H9 (cell line): Measurements from ENCODE around the gene HILPDA. TPM values are rescaled to one million over a fixed set of nuclear protein-coding genes. Genes with fewer than 3 reads are reported as not detected.

Source experiments
- DNase-seq: peaks from one replicate; pipeline ENCODE4 v3.0.0-alpha.2; 2017
- H2AFZ ChIP-seq: one replicate; pipeline ENCODE4 v1.6.1; 2013; ENCODE audit warnings: mild to moderate bottlenecking, low read length, control low read depth, moderate library complexity
- H2AK5ac ChIP-seq: 2 replicates; pipeline ENCODE4 v1.6.1; 2013; ENCODE audit warnings: low read length, control low read depth, mixed read lengths; ENCODE audit not compliant: insufficient read length
- H2BK120ac ChIP-seq: one replicate; pipeline ENCODE4 v1.6.1; 2013; ENCODE audit warnings: low read depth, mild to moderate bottlenecking, low read length, control low read depth, inconsistent platforms; ENCODE audit not compliant: poor library complexity, severe bottlenecking
- H2BK12ac ChIP-seq: 2 replicates; pipeline ENCODE4 v1.6.1; 2013; ENCODE audit warnings: low read length, control low read depth, mixed read lengths, low read depth; ENCODE audit not compliant: insufficient read length
- H2BK15ac ChIP-seq: 2 replicates; pipeline ENCODE4 v1.6.1; 2013; ENCODE audit warnings: low read depth, low read length, control low read depth
- H2BK20ac ChIP-seq: one replicate; pipeline ENCODE4 v1.6.1; 2013; ENCODE audit warnings: low read depth, mild to moderate bottlenecking, low read length, control low read depth, inconsistent platforms; ENCODE audit not compliant: poor library complexity, severe bottlenecking
- H2BK5ac ChIP-seq: 2 replicates; pipeline ENCODE4 v1.6.1; 2013; ENCODE audit warnings: low read length, control low read depth, mixed read lengths; ENCODE audit not compliant: insufficient read length
- H3K14ac ChIP-seq: 2 replicates; pipeline ENCODE4 v1.6.1; 2013; ENCODE audit warnings: low read length, control low read depth; ENCODE audit not compliant: insufficient read depth
- H3K18ac ChIP-seq: 2 replicates; pipeline ENCODE4 v1.6.1; 2013; ENCODE audit warnings: low read depth, mild to moderate bottlenecking, mixed read lengths, low read length, control low read depth; ENCODE audit not compliant: insufficient read length
- H3K23ac ChIP-seq: 2 replicates; pipeline ENCODE4 v1.6.1; 2013; ENCODE audit warnings: low read length, control low read depth, mixed read lengths, low read depth; ENCODE audit not compliant: insufficient read length
- H3K23me2 ChIP-seq: 2 replicates; pipeline ENCODE4 v1.6.1; 2013; ENCODE audit warnings: low read depth, mild to moderate bottlenecking, mixed read lengths, low read length, control low read depth; ENCODE audit not compliant: insufficient read length, poor library complexity, severe bottlenecking
- H3K27ac ChIP-seq: 2 replicates; pipeline ENCODE4 v1.5.1; 2013; ENCODE audit warnings: low read length, control low read depth, mixed read lengths, low read depth; ENCODE audit not compliant: insufficient read length
- H3K27me3 ChIP-seq: 2 replicates; pipeline ENCODE4 v1.6.1; 2013; ENCODE audit warnings: low read length, control low read depth, inconsistent platforms; ENCODE audit not compliant: insufficient read depth
- H3K4ac ChIP-seq: 2 replicates; pipeline ENCODE4 v1.6.1; 2013; ENCODE audit warnings: low read depth, mild to moderate bottlenecking, control low read depth, inconsistent platforms, low read length, moderate library complexity
- H3K4me1 ChIP-seq: 2 replicates; pipeline ENCODE4 v1.6.1; 2013; ENCODE audit warnings: low read length, control low read depth, inconsistent platforms; ENCODE audit not compliant: insufficient read depth
- H3K4me2 ChIP-seq: 2 replicates; pipeline ENCODE4 v1.6.1; 2013; ENCODE audit warnings: low read length, control low read depth, mixed read lengths; ENCODE audit not compliant: insufficient read length, insufficient read depth
- H3K56ac ChIP-seq: 2 replicates; pipeline ENCODE4 v1.6.1; 2013; ENCODE audit warnings: low read depth, mild to moderate bottlenecking, mixed read lengths, low read length, control low read depth; ENCODE audit not compliant: insufficient read length
- H3K79me1 ChIP-seq: 2 replicates; pipeline ENCODE4 v1.6.1; 2013; ENCODE audit warnings: low read depth, mild to moderate bottlenecking, moderate library complexity, low read length, control low read depth, inconsistent platforms; ENCODE audit not compliant: insufficient read depth, poor library complexity, severe bottlenecking
- H3K79me2 ChIP-seq: 2 replicates; pipeline ENCODE4 v1.6.1; 2013; ENCODE audit warnings: low read length, control low read depth, inconsistent platforms; ENCODE audit not compliant: insufficient read depth
- H3K9ac ChIP-seq: 2 replicates; pipeline ENCODE4 v1.6.1; 2013; ENCODE audit warnings: low read length, control low read depth, mixed read lengths; ENCODE audit not compliant: insufficient read length; ENCODE audit errors: extremely low read depth
- H3K9me3 ChIP-seq: one replicate; pipeline ENCODE4 v1.6.1; 2013; ENCODE audit warnings: low read depth, low read length, inconsistent platforms; ENCODE audit not compliant: control insufficient read depth
- H3T11ph ChIP-seq: one replicate; pipeline ENCODE4 v1.6.1; 2013; ENCODE audit warnings: mild to moderate bottlenecking, low read length, control low read depth, inconsistent platforms
- H4K20me1 ChIP-seq: one replicate; pipeline ENCODE4 v1.6.1; 2013; ENCODE audit not compliant: control insufficient read depth, insufficient read length, insufficient read depth
- H4K5ac ChIP-seq: 2 replicates; pipeline ENCODE4 v1.6.1; 2013; ENCODE audit warnings: low read depth, mild to moderate bottlenecking, mixed read lengths, low read length, control low read depth; ENCODE audit not compliant: insufficient read length
- H4K8ac ChIP-seq: replicated peaks from 2 replicates; pipeline ENCODE4 v1.6.1; 2013; ENCODE audit warnings: low read length, control low read depth, mixed read lengths, low read depth; ENCODE audit not compliant: insufficient read length
- H4K91ac ChIP-seq: 2 replicates; pipeline ENCODE4 v1.6.1; 2013; ENCODE audit warnings: low read depth, mild to moderate bottlenecking, moderate library complexity, mixed read lengths, low read length, control low read depth; ENCODE audit not compliant: insufficient read length
- H3K27ac Mint-ChIP-seq, 3 experiments: 2 replicates in 2 of 3; 3 replicates in 1 of 3; pipeline ENCODE4 v1.8.0; 2020 to 2021; ENCODE audit warnings: mixed read lengths in 3 of 3, mild to moderate bottlenecking in 1 of 3, moderate library complexity in 1 of 3
- H3K27me3 Mint-ChIP-seq: 2 replicates; pipeline ENCODE4 v1.8.0; 2021; ENCODE audit warnings: low read depth, mild to moderate bottlenecking, moderate library complexity, mixed read lengths
- H3K36me3 Mint-ChIP-seq, 3 experiments: 2 replicates in 2 of 3; 3 replicates in 1 of 3; pipeline ENCODE4 v1.8.0; 2020 to 2021; ENCODE audit warnings: low read depth in 3 of 3, mixed read lengths in 3 of 3; ENCODE audit not compliant: insufficient read depth in 1 of 3
- H3K4me1 Mint-ChIP-seq, 2 experiments: 2 replicates each; pipeline ENCODE4 v1.8.0; 2020; ENCODE audit warnings: mixed read lengths in 2 of 2
- H3K4me3 Mint-ChIP-seq, 2 experiments: 2 replicates in 1 of 2; 3 replicates in 1 of 2; pipeline ENCODE4 v1.8.0; 2020 to 2021; ENCODE audit warnings: mild to moderate bottlenecking in 2 of 2, mixed read lengths in 2 of 2, moderate library complexity in 1 of 2
- H3K9me3 Mint-ChIP-seq, 2 experiments: 2 replicates in 1 of 2; 3 replicates in 1 of 2; pipeline ENCODE4 v1.8.0; 2020; ENCODE audit warnings: mild to moderate bottlenecking in 2 of 2, mixed read lengths in 2 of 2, moderate library complexity in 1 of 2
- CTCF ChIP-seq: fragments of 200-600 bp; sonication (generic); conservative IDR thresholded peaks from 3 replicates; pipeline ENCODE4 v1.8.0; 2021; ENCODE audit warnings: antibody characterized with exemption, mild to moderate bottlenecking
- WGBS: extraction: QIAGEN DNeasy Blood & Tissue Kit; methylation state at CpG from one replicate; pipeline ENCODE4 v1.1.7; 2013; ENCODE audit warnings: missing lambda C conversion rate, low lambda C conversion rate, mixed read lengths; ENCODE audit not compliant: insufficient read length; ENCODE audit errors: extremely low coverage; 5-methylcytosine and 5-hydroxymethylcytosine counted together
- total RNA-seq: library from RNA; stranded (reverse); gene quantifications from 2 replicates; pipeline ENCODE4 v1.2.1, GENCODE V29; 2021

The HILPDA gene
- total RNA-seq, 1 experiment from 2014 or later: 23.3 TPM

- Histone ChIP-seq H3K56ac (no peak overlapping the region), H2AK5ac (no peak overlapping the region), H3K27ac (no peak overlapping the region), H2BK15ac (no peak overlapping the region), H2AFZ (no peak overlapping the region), H3K4me2 (no peak overlapping the region), H3K79me1 (no peaks in the 10 kb centered on the region), H3K23me2 (no peaks in the 10 kb centered on the region), H3K9me3 (no peaks in the 10 kb centered on the region), H4K5ac (no peak overlapping the region), H3K79me2 (no peaks in the 10 kb centered on the region), H3K14ac (no peak overlapping the region), H3K9ac (no peak overlapping the region), H2BK12ac (no peak overlapping the region), H4K8ac (no peak overlapping the region), H3K18ac (no peak overlapping the region), H4K20me1 (no peaks in the 10 kb centered on the region), H3K23ac (no peak overlapping the region), H2BK20ac (no peak overlapping the region), H3K4me1 (no peaks in the 10 kb centered on the region), H2BK5ac (no peak overlapping the region), H2BK120ac (no peak overlapping the region), H4K91ac (no peak overlapping the region), H3K4ac (no peak overlapping the region), H3K27me3 (no peaks in the 10 kb centered on the region), H3T11ph (no peak overlapping the region)
- no CpG with 5 or more reads among the region's 3 CpGs for WGBS
- Mint-ChIP-seq H3K27ac (no peak overlapping the region), H3K27me3 (peaks cover 10% of the 10 kb centered on the region), H3K4me1 (peaks cover 16 to 18% of the 10 kb centered on the region in 2 experiments), H3K4me3 (no peak overlapping the region), H3K36me3 (no peaks in the 10 kb centered on the region), H3K9me3 (no peaks in the 10 kb centered on the region; a peak in 1 of 5 replicates)
- no peak for DNase-seq
- TF ChIP-seq CTCF: no peak; the same call in 2 of the 3 replicates
Measured at GRCh38 chr7:128430207-128430606, 25.5 kb upstream of the HILPDA start.
